GM23248 (cell line): ENCODE data around the gene ACAT1. TPM values are rescaled to one million over a fixed set of nuclear protein-coding genes. Genes with fewer than 3 reads are reported as not detected.
A peak's percentile ranks its signal among the peaks of the same experiment; 100 is the strongest.

Source experiments
- DNase-seq: peaks from one replicate; pipeline ENCODE4 v3.0.0-alpha.2; 2015
- H2AFZ ChIP-seq: fragments of 200-600 bp; sonication (generic); 2 replicates; pipeline ENCODE4 v1.6.1; 2016; ENCODE audit warnings: antibody characterized with exemption
- H3F3A ChIP-seq: fragments of 200-600 bp; sonication (generic); 2 replicates; pipeline ENCODE4 v1.6.1; 2016; ENCODE audit warnings: mild to moderate bottlenecking, antibody characterized with exemption, mixed run types; ENCODE audit not compliant: insufficient read depth
- H3K27ac ChIP-seq: fragments of 200-600 bp; sonication (generic); 2 replicates; pipeline ENCODE4 v1.5.1; 2016; ENCODE audit warnings: mild to moderate bottlenecking
- H3K27me3 ChIP-seq: fragments of 200-600 bp; sonication (generic); replicated peaks from 2 replicates; pipeline ENCODE4 v1.6.1; 2016; ENCODE audit warnings: mild to moderate bottlenecking; ENCODE audit not compliant: insufficient read depth
- H3K36me3 ChIP-seq: fragments of 200-600 bp; sonication (generic); 2 replicates; pipeline ENCODE4 v1.6.1; 2016; ENCODE audit warnings: low read depth, mild to moderate bottlenecking
- H3K4me1 ChIP-seq: fragments of 200-600 bp; sonication (generic); 2 replicates; pipeline ENCODE4 v1.6.1; 2016; ENCODE audit warnings: mild to moderate bottlenecking; ENCODE audit not compliant: insufficient read depth
- H3K4me2 ChIP-seq: fragments of 200-600 bp; sonication (generic); one replicate; pipeline ENCODE4 v1.6.1; 2016; ENCODE audit warnings: mild to moderate bottlenecking; ENCODE audit not compliant: unreplicated experiment
- H3K4me3 ChIP-seq: fragments of 200-600 bp; sonication (generic); 2 replicates; pipeline ENCODE4 v1.5.1; 2016; ENCODE audit warnings: mild to moderate bottlenecking
- H3K79me2 ChIP-seq: fragments of 200-600 bp; sonication (generic); 2 replicates; pipeline ENCODE4 v1.6.1; 2016; ENCODE audit warnings: mild to moderate bottlenecking; ENCODE audit not compliant: insufficient read depth
- H3K9ac ChIP-seq: fragments of 200-600 bp; sonication (generic); 2 replicates; pipeline ENCODE4 v1.6.1; 2016; ENCODE audit warnings: mild to moderate bottlenecking
- H3K9me2 ChIP-seq: fragments of 200-600 bp; sonication (generic); 2 replicates; pipeline ENCODE4 v1.6.1; 2016; ENCODE audit warnings: mixed run types, mild to moderate bottlenecking, moderate library complexity; ENCODE audit not compliant: insufficient read depth
- H3K9me3 ChIP-seq: fragments of 200-600 bp; sonication (generic); one replicate; pipeline ENCODE4 v1.6.1; 2017; ENCODE audit warnings: low read depth
- H4K20me1 ChIP-seq: fragments of 200-600 bp; sonication (generic); 2 replicates; pipeline ENCODE4 v1.6.0; 2016; ENCODE audit not compliant: insufficient read depth
- EZH2 ChIP-seq: fragments of 200-600 bp; sonication (generic); IDR thresholded peaks from 2 replicates; pipeline ENCODE4 v1.6.1; 2018; ENCODE audit warnings: antibody characterized with exemption, mild to moderate bottlenecking; ENCODE audit not compliant: insufficient read depth, poor library complexity, severe bottlenecking
- EZH2phosphoT487 ChIP-seq: fragments of 200-600 bp; sonication (generic); IDR thresholded peaks from 2 replicates; pipeline ENCODE4 v1.6.1; 2018; ENCODE audit warnings: antibody characterized with exemption, moderate library complexity, mild to moderate bottlenecking, low read depth; ENCODE audit not compliant: insufficient read depth
- WGBS, 2 experiments: methylation state at CpG; one replicate each; pipeline ENCODE4 v1.1.6; 2015 to 2017; ENCODE audit warnings: low lambda C conversion rate in 2 of 2, low coverage in 1 of 2; ENCODE audit errors: missing lambda C conversion rate in 2 of 2; 5-methylcytosine and 5-hydroxymethylcytosine counted together
- in situ Hi-C: fragments of 300-500 bp; cut with MboI; formaldehyde crosslinking; loops from 2 replicates; pipeline ENCODE4 v1.15.0; 2020
- polyA plus RNA-seq: library from polyadenylated mRNA; unstranded; fragments of >200 nt; fragmentation: Nextera tagmentation; extraction: Ambion mirVana; gene quantifications from 2 replicates; pipeline ENCODE4 v1.2.1, GENCODE V29; 2016
- total RNA-seq: library from RNA; depleted of rRNA; stranded (reverse); fragments of >200 nt; shearing (Covaris generic); gene quantifications from 2 replicates; pipeline ENCODE4 v1.2.3, GENCODE V29; 2014

The ACAT1 gene
- total and polyA plus RNA-seq, 2 experiments from 2014 or later = 56.5 to 85.6 TPM

DNA sequence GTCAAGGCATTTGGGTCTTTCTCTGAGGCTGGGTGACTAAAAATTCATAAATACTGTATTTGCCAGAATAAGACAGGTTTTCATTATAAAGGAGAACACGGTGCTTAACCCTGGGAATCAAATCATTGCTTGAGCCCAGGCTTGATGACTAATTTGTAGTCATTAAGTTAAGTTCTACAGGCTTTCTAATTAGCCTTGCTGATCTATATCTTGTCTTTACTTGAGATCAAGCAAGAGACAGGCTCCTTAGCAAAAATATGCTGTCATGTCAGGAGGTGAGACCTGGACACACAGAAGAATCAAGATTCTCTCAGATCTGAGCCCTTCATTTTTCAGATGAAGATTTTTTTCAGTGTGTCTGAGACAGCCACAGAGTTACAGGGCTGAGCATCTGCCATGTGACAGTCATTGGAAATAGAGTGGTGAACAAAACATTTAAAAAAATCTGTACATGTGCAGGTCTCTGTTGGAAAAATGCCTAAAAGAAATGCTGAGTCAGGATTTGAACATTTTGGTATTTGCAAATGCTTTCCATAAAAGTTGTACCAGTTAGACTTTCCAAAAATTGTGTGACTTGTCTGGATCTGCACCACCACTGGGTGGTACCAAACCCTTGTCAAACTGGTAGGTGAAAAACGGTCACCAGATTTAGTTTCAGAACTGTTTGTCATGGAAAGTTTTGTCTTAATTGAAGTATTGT, 14.6 kb downstream of the ACAT1 start:
- H3K4me1 ChIP-seq = peaks cover 12% of the 10 kb centered on the region; the same call in 1 of the 2 replicates
- H3K9ac ChIP-seq = 0 out of 2 replicates have a peak overlapping the region, but pooled peaks have one; percentile 8
- 36 to 42% methylated on average over 2 of the region's 2 CpGs for WGBS, 2 experiments
- H3K9me2 ChIP-seq = no peaks in the 10 kb centered on the region
- H3K27me3 ChIP-seq = no peaks in the 10 kb centered on the region
- no peak overlapping the region for H2AFZ ChIP-seq
- H4K20me1 ChIP-seq = no peaks in the 10 kb centered on the region
- H3K4me3 ChIP-seq = no peak overlapping the region
- H3K4me2 ChIP-seq = no peak overlapping the region
- peak overlapping the region; percentile 20; the same call in 1 of the 2 replicates for H3K27ac ChIP-seq
- H3K9me3 ChIP-seq = no peaks in the 10 kb centered on the region
- in situ Hi-C loops = no loop called here
- DNase-seq = peak; percentile 56
- H3K36me3 ChIP-seq = peaks cover 24% of the 10 kb centered on the region
- TF ChIP-seq EZH2phosphoT487 (no peak), EZH2 (no peak)
- H3F3A ChIP-seq = peaks cover 22% of the 10 kb centered on the region; the same call in 1 of the 2 replicates
- H3K79me2 ChIP-seq = 0 out of 2 replicates have a peak, but pooled peaks cover under 1% of the 10 kb centered on the region

GRCh38 chr11:108137212-108137611, 15.8 kb downstream of the ACAT1 start:
- in situ Hi-C loops = no loop called here
- H3K27me3 ChIP-seq = no peaks in the 10 kb centered on the region
- 92 to 100% methylated on average over 1 of the region's 1 CpG for WGBS, 2 experiments

DNA sequence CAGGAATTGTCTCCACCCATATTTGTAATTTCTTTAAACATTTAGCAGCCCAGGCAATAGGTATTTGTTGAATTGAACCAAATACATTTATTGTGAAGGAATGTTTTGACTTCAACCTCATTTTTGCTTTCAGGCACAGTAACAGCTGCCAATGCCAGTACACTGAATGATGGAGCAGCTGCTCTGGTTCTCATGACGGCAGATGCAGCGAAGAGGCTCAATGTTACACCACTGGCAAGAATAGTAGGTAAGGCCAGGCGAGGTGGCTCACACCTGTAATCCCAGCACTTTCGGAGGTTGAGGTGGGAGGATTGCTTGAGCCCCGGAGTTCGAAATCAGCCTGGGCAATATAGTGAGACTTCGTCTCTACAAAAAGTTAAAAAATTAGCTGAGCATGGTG, 20.9 kb downstream of the ACAT1 start:
- H3K79me2 ChIP-seq = no peaks in the 10 kb centered on the region
- 0 out of 2 replicates have a peak, but pooled peaks cover 4% of the 10 kb centered on the region for H3K4me1 ChIP-seq
- no peaks in the 10 kb centered on the region for H3K27me3 ChIP-seq
- no peak overlapping the region for H2AFZ ChIP-seq
- 97 to 98% methylated on average over 7 of the region's 7 CpGs for WGBS, 2 experiments
- no peak for DNase-seq
- TF ChIP-seq EZH2phosphoT487 = no peak
- no peak for TF ChIP-seq EZH2
- 0 out of 2 replicates have a peak, but pooled peaks cover 4% of the 10 kb centered on the region for H3F3A ChIP-seq
- H3K4me3 ChIP-seq = no peak overlapping the region
- H3K4me2 ChIP-seq = no peak overlapping the region
- H3K9ac ChIP-seq = no peak overlapping the region
- H4K20me1 ChIP-seq = no peaks in the 10 kb centered on the region
- no peaks in the 10 kb centered on the region for H3K9me3 ChIP-seq
- in situ Hi-C loops = no loop called here
- no peak overlapping the region for H3K27ac ChIP-seq
- peaks cover 67% of the 10 kb centered on the region for H3K36me3 ChIP-seq
- no peaks in the 10 kb centered on the region for H3K9me2 ChIP-seq

More at GRCh38 chr11:108137212-108137611, 15.8 kb downstream of the ACAT1 start:
- H4K20me1 ChIP-seq = no peaks in the 10 kb centered on the region
- H3K9me3 ChIP-seq = no peaks in the 10 kb centered on the region
- H3K9ac ChIP-seq = no peak overlapping the region
- no peak overlapping the region for H3K4me3 ChIP-seq
- H3K27ac ChIP-seq = no peak overlapping the region
- peaks cover 18% of the 10 kb centered on the region; the same call in 1 of the 2 replicates for H3F3A ChIP-seq
- H3K4me2 ChIP-seq = no peak overlapping the region
- H3K4me1 ChIP-seq = peaks cover 3% of the 10 kb centered on the region; the same call in 1 of the 2 replicates
- no peak for DNase-seq
- H3K9me2 ChIP-seq = no peaks in the 10 kb centered on the region
- no peak overlapping the region for H2AFZ ChIP-seq
- no peak for TF ChIP-seq EZH2phosphoT487
- TF ChIP-seq EZH2 = no peak
- H3K79me2 ChIP-seq = no peaks in the 10 kb centered on the region
- peaks cover 35% of the 10 kb centered on the region for H3K36me3 ChIP-seq

DNA sequence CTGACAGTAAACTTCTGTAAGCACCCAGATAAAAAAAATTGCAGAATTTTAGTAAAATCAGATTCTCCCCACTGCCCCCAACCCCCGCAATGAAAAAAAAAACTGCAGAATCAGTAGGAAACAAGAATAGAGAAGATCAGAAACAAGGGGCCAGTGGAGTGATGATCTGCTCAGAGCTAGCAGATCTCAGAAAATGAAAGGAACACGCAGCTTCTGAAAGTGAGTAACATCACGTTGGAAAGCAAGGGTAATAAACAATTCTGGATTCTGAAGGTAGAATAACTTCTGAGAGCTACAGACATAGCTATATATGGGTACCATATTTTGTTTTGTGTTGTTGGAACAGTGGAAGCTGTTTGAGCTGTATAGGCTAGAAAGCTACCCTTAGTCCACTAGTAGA, 23.2 kb downstream of the ACAT1 start:
- no peak overlapping the region for H2AFZ ChIP-seq
- WGBS, 2 experiments = 85 to 89% methylated on average over 3 of the region's 3 CpGs
- 0 out of 2 replicates have a peak, but pooled peaks cover 4% of the 10 kb centered on the region for H3F3A ChIP-seq
- H3K4me2 ChIP-seq = no peak overlapping the region
- TF ChIP-seq EZH2 (no peak), EZH2phosphoT487 (no peak)
- H3K36me3 ChIP-seq = peaks cover 66% of the 10 kb centered on the region
- H3K27me3 ChIP-seq = no peaks in the 10 kb centered on the region
- H3K4me1 ChIP-seq = 0 out of 2 replicates have a peak, but pooled peaks cover 5% of the 10 kb centered on the region
- H3K4me3 ChIP-seq = no peak overlapping the region
- in situ Hi-C loops = no loop called here
- H3K79me2 ChIP-seq = no peaks in the 10 kb centered on the region
- H3K9me3 ChIP-seq = no peaks in the 10 kb centered on the region
- H3K9me2 ChIP-seq = no peaks in the 10 kb centered on the region
- H4K20me1 ChIP-seq = no peaks in the 10 kb centered on the region
- no peak overlapping the region for H3K9ac ChIP-seq
- no peak for DNase-seq
- H3K27ac ChIP-seq = no peak overlapping the region
